Thymus (tissue), 11 donors: ENCODE measurements around the gene RERE. TPM values are rescaled to one million over a fixed set of nuclear protein-coding genes. Genes with fewer than 3 reads are reported as not detected.
"Not testable (repeated sequence)": the region's sequence is repeated elsewhere in the genome, so short reads cannot be mapped to it uniquely, and the experiment has no call there.

ENCODE experiments used
- DNase-seq, 9 donors: peaks; one replicate each; pipeline ENCODE4 v3.0.0-alpha.2; 2013; ENCODE audit warnings: low spot score in 9 of 9, low read depth in 6 of 9, missing footprints in 1 of 9
- H3K27ac ChIP-seq, 2 donors: one replicate each; pipeline ENCODE4 v1.5.1; 2013; ENCODE audit warnings: control low read depth in 1 of 2, low read depth in 1 of 2, low read length in 1 of 2, mild to moderate bottlenecking in 1 of 2, moderate library complexity in 1 of 2
- H3K27me3 ChIP-seq, 2 donors: one replicate each; pipeline ENCODE4 v1.5.1; 2013; ENCODE audit warnings: low read length in 1 of 2; ENCODE audit not compliant: control insufficient read depth in 2 of 2, insufficient read depth in 1 of 2
- H3K36me3 ChIP-seq, 2 donors: one replicate each; pipeline ENCODE4 v1.5.1; 2013; ENCODE audit warnings: low read length in 1 of 2, mild to moderate bottlenecking in 1 of 2, moderate library complexity in 1 of 2; ENCODE audit not compliant: control insufficient read depth in 2 of 2, insufficient read depth in 2 of 2
- H3K4me1 ChIP-seq, 2 donors: one replicate each; pipeline ENCODE4 v1.5.1; 2013; ENCODE audit warnings: low read length in 2 of 2; ENCODE audit not compliant: control insufficient read depth in 2 of 2, insufficient read depth in 2 of 2
- H3K4me3 ChIP-seq, 2 donors: one replicate each; pipeline ENCODE4 v1.5.1; 2013; ENCODE audit warnings: low read length in 2 of 2, control low read depth in 1 of 2, mild to moderate bottlenecking in 1 of 2
- H3K9me3 ChIP-seq, 2 donors: one replicate each; pipeline ENCODE4 v1.5.1; 2013; ENCODE audit warnings: low read length in 1 of 2, mild to moderate bottlenecking in 1 of 2; ENCODE audit not compliant: control insufficient read depth in 2 of 2, insufficient read depth in 1 of 2
- WGBS: extraction: QIAGEN DNeasy Blood & Tissue Kit; methylation state at CpG from one replicate; pipeline ENCODE4 v1.1.7; 2013; 5-methylcytosine and 5-hydroxymethylcytosine counted together
- polyA plus RNA-seq: library from polyadenylated mRNA; stranded (reverse); fragments of 200-250 nt; gene quantifications from one replicate; pipeline ENCODE4 v1.2.3, GENCODE V29; 2013
- total RNA-seq: library from RNA; stranded (reverse); fragments of 120-200 nt; gene quantifications from one replicate; pipeline ENCODE4 v1.2.4, GENCODE V29; 2013
- donor health status: healthy.

Gene RERE
- total and polyA plus RNA-seq, 2 donors, result 22.9 to 37.7 TPM

DNA sequence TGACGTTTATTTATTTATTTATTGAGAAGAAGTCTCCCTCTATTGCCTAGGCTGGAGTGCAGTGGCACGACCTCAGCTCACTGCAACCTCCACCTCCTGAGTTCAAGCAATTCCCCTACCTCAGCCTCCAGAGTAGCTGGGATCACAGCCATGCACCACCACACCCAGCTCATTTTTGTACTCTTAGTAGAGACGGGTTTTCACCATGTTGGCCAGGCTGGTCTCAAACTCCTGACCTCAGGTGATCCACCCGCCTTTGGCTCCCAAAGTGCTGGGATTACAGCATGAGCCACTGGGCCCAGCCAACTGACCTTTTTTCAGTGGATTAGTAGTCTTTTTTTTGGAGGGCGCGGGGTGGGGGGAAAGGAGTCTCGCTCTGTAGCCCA, 90.6 kb downstream of the RERE start:
- H3K27me3 ChIP-seq, DNase-seq, H3K4me1 ChIP-seq, H3K36me3 ChIP-seq, H3K9me3 ChIP-seq, H3K27ac ChIP-seq, H3K4me3 ChIP-seq: not testable (repeated sequence)
- 79% methylated on average over 7 of the region's 7 CpGs for WGBS

- no peak for DNase-seq
- H3K9me3 ChIP-seq, result no peaks in the 10 kb centered on the region
- WGBS, result 72% methylated on average over 2 of the region's 2 CpGs
- no peaks in the 10 kb centered on the region for H3K36me3 ChIP-seq
- no peak overlapping the region for H3K4me3 ChIP-seq
- H3K27ac ChIP-seq, result no peak overlapping the region
- no peaks in the 10 kb centered on the region for H3K4me1 ChIP-seq
- H3K27me3 ChIP-seq, result no peaks in the 10 kb centered on the region
These were observed 94.4 kb downstream of the RERE start for GRCh38 chr1:8723010-8723409.

GRCh38 chr1:8722366-8722765, 95.1 kb downstream of the RERE start:
- Histone ChIP-seq H3K27ac (no peak overlapping the region), H3K27me3 (no peaks in the 10 kb centered on the region), H3K9me3 (no peaks in the 10 kb centered on the region), H3K4me3 (no peak overlapping the region), H3K4me1 (no peaks in the 10 kb centered on the region), H3K36me3 (no peaks in the 10 kb centered on the region)
- no peak for DNase-seq
- 67% methylated on average over 3 of the region's 3 CpGs for WGBS

GRCh38 chr1:8721679-8722324, 95.6 kb downstream of the RERE start:
- H3K4me3 ChIP-seq, result no peak overlapping the region
- no peaks in the 10 kb centered on the region for H3K4me1 ChIP-seq
- H3K27me3 ChIP-seq, result no peaks in the 10 kb centered on the region
- H3K27ac ChIP-seq, result no peak overlapping the region
- 91% methylated on average over 4 of the region's 4 CpGs for WGBS
- no peak for DNase-seq
- no peaks in the 10 kb centered on the region for H3K36me3 ChIP-seq
- H3K9me3 ChIP-seq, result no peaks in the 10 kb centered on the region

DNA sequence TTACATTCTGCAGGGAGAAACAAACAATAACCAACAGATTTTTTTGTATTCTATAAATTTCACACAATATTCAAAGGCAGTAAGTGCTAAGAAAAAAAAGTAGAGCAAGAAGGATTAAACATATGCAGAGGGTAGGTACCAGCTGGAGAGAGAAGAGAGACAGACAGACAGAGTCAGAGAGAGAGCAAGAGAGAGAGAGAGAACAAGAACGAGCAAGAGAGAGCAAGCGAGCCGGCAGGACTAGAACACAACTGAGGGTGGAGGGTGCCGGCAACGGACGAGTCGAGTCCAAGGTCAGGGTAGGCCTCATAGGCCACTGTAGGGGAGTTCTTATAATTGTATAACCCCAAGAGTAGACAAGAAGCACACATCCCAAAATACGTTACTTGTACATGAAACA, 97.1 kb downstream of the RERE start:
- H3K27me3 ChIP-seq, result no peaks in the 10 kb centered on the region
- no peak for DNase-seq
- H3K36me3 ChIP-seq, result no peaks in the 10 kb centered on the region
- no peak overlapping the region for H3K4me3 ChIP-seq
- no peaks in the 10 kb centered on the region for H3K9me3 ChIP-seq
- H3K4me1 ChIP-seq, result no peaks in the 10 kb centered on the region
- WGBS, result 98% methylated on average over 8 of the region's 8 CpGs
- H3K27ac ChIP-seq, result no peak overlapping the region

- WGBS, result 91% methylated on average over 3 of the region's 3 CpGs
- DNase-seq, result no peak
- no peaks in the 10 kb centered on the region for H3K36me3 ChIP-seq
- H3K4me1 ChIP-seq, result no peaks in the 10 kb centered on the region
- H3K27ac ChIP-seq, result peak overlapping the region in 1 of 2 donors; percentile 18
- no peaks in the 10 kb centered on the region for H3K9me3 ChIP-seq
- H3K27me3 ChIP-seq, result no peaks in the 10 kb centered on the region
- no peak overlapping the region for H3K4me3 ChIP-seq
These were observed 98.5 kb downstream of the RERE start for GRCh38 chr1:8718850-8719361.

DNA sequence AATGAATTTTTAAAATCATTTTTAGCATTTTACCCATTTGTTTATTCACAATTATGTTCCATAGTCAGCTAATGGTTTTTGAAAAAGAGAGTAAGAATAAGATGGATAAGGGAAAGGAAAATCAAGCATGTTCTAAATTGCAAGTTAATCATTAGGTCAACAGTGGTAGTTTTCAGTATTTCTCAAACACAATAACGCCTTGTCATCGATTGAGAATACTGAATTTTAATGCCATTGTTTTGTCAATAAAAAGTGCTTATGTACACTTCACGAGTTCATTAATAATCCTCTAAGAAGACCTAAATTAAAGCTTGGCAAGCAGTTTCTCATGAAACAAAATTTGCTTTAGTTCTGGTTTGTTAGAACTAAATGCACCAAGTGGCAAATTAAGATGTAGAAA, 100.3 kb downstream of the RERE start:
- H3K27ac ChIP-seq, result no peak overlapping the region
- H3K9me3 ChIP-seq, result no peaks in the 10 kb centered on the region
- H3K4me3 ChIP-seq, result no peak overlapping the region
- 96% methylated on average over 3 of the region's 3 CpGs for WGBS
- H3K36me3 ChIP-seq, result no peaks in the 10 kb centered on the region
- no peak for DNase-seq
- no peaks in the 10 kb centered on the region for H3K4me1 ChIP-seq
- no peaks in the 10 kb centered on the region for H3K27me3 ChIP-seq

DNA sequence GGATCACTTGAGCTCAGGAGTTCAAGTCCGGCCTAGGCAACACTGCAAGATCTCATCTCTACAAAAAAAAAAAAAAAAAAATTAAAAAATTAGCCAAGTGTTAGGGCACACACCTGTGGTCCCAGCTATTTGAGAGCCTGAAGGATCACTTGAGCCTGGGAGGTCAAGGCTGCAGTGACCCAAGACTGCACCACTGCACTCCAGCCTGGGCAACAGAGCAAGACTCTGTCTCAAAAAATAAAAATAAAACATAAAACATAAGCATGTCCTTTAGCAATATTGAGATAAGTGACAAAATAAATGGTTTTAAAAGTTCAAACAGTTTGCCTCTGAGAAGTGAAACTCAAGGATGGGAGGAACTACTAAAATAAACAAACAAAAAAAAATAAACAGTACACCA, 101.2 kb downstream of the RERE start:
- 91% methylated on average over 1 of the region's 1 CpG for WGBS
- no peaks in the 10 kb centered on the region for H3K27me3 ChIP-seq
- no peak overlapping the region for H3K27ac ChIP-seq
- no peak for DNase-seq
- H3K4me1 ChIP-seq, result no peaks in the 10 kb centered on the region
- H3K36me3 ChIP-seq, result no peaks in the 10 kb centered on the region
- H3K4me3 ChIP-seq, result no peak overlapping the region
- H3K9me3 ChIP-seq, result no peaks in the 10 kb centered on the region

- WGBS, result over 99% methylated on average over 3 of the region's 3 CpGs
- Histone ChIP-seq H3K27me3 (no peaks in the 10 kb centered on the region), H3K36me3 (no peaks in the 10 kb centered on the region), H3K27ac (no peak overlapping the region), H3K9me3 (no peaks in the 10 kb centered on the region), H3K4me3 (no peak overlapping the region), H3K4me1 (no peaks in the 10 kb centered on the region)
- DNase-seq, result no peak
These were observed 103.3 kb downstream of the RERE start for GRCh38 chr1:8714173-8714572.
